ENCODE data around the gene ALAD. TPM values are rescaled to one million over a fixed set of nuclear protein-coding genes. Genes with fewer than 3 reads are reported as not detected.

Gene ALAD
- total RNA-seq (ENCODE audit: low replicate concordance): 25.9 and 32.2 TPM in 2 replicates

GRCh38 chr9:113401027-113401792 lies at the start of gene ALAD:
TSS of gene ALAD (minus strand) at chr9:113401284. CDS start at chr9:113393559, 7,725 bp downstream.

GRCh38 chr9:113410207-113410864 lies 9.3 kb upstream of the ALAD start, which contains the start of the genes C9orf43 and POLE3:
TSS of gene C9orf43 (plus strand) at chr9:113410747. CDS start at chr9:113413494, 2,747 bp downstream.
TSS of gene POLE3 (minus strand) at chr9:113410675. CDS start at chr9:113410293, 382 bp downstream.

GRCh38 chr9:113376634-113377567 lies 24.2 kb downstream of the ALAD start, which contains the start of gene HDHD3:
TSS of gene HDHD3 (minus strand) at chr9:113376986. CDS start at chr9:113374354, 2,632 bp downstream.

GRCh38 chr9:113349445-113350094 lies 51.5 kb downstream of the ALAD start, which contains the start of gene BSPRY:
TSS of gene BSPRY (plus strand) at chr9:113349541. CDS start at chr9:113349580, 39 bp downstream.

GRCh38 chr9:113340011-113340699 lies 60.9 kb downstream of the ALAD start, which contains the start of gene WDR31:
TSS of gene WDR31 (minus strand) at chr9:113340275. CDS start at chr9:113332022, 8,253 bp downstream.

Other genes with a start within 250 kb of the ALAD start
- 11.5 and 14.8 TPM in 2 replicates for gene FKBP15, start 180.0 kb downstream of the ALAD start, total RNA-seq (ENCODE audit: low replicate concordance)
- gene SLC31A1, start 179.7 kb downstream of the ALAD start, total RNA-seq (ENCODE audit: low replicate concordance): 14.5 and 21.0 TPM in 2 replicates
- gene CDC26, start 125.7 kb downstream of the ALAD start, total RNA-seq (ENCODE audit: low replicate concordance): 41.2 and 54.1 TPM in 2 replicates
- 18.1 and 22.4 TPM in 2 replicates for gene PRPF4, start 125.6 kb downstream of the ALAD start, total RNA-seq (ENCODE audit: low replicate concordance)
- not detected in 2 replicates for gene RNF183, start 97.9 kb downstream of the ALAD start, total RNA-seq (ENCODE audit: low replicate concordance)
- 0.83 and 5.3 TPM in 2 replicates for gene WDR31, start 61.0 kb downstream of the ALAD start, total RNA-seq (ENCODE audit: low replicate concordance)
- not detected in 2 replicates for gene BSPRY, start 51.7 kb downstream of the ALAD start, total RNA-seq (ENCODE audit: low replicate concordance)
- gene HDHD3, start 24.3 kb downstream of the ALAD start, total RNA-seq (ENCODE audit: low replicate concordance): 5.0 and 6.2 TPM in 2 replicates
- 22.7 and 36.2 TPM in 2 replicates for gene POLE3, start 9.4 kb upstream of the ALAD start, total RNA-seq (ENCODE audit: low replicate concordance)
- gene C9orf43, start 9.5 kb upstream of the ALAD start, total RNA-seq (ENCODE audit: low replicate concordance): 0.12 and 0.15 TPM in 2 replicates
- gene RGS3, start 62.4 kb upstream of the ALAD start, total RNA-seq (ENCODE audit: low replicate concordance): 41.8 and 258 TPM in 2 replicates